GM12873 (cell line): ENCODE results near the gene RNF114.

Experiments
- CTCF ChIP-seq: IDR thresholded peaks from 2 replicates; pipeline ENCODE4 v1.5.1; 2012; ENCODE audit warnings: low read depth, mild to moderate bottlenecking, moderate library complexity, low read length, control low read depth; ENCODE audit not compliant: insufficient read depth; ENCODE audit errors: missing control alignments

The RNF114 gene

GRCh38 chr20:49985157-49985556 is 49.0 kb downstream of the RNF114 start:
- TF ChIP-seq CTCF, result no peak

DNA sequence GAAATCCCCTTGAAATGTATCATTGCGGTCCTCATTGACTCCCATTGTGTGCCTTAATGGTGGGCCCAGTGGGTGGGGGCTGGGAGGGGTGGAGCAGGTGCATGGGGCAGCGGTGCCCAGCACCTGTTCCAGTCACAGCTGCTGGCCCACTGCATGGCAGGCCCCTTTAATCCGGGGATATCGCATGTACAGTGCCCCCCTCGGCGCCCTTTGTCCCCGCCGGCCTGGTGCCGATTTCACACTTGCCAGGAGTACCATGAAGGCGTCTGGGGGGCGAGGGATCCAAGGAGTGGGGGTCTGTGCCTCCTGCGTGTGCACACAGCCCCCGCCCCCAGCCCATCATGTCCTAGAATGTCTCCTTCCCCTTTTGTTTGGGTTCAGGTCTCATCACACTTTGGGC is 49.4 kb downstream of the RNF114 start:
- no peak for TF ChIP-seq CTCF

- no peak for TF ChIP-seq CTCF
Observed at GRCh38 chr20:49986049-49986448, 49.9 kb downstream of the RNF114 start.

- no peak for TF ChIP-seq CTCF
Observed at GRCh38 chr20:49987015-49987867, 51.0 kb downstream of the RNF114 start.

- TF ChIP-seq CTCF, result no peak
Observed at GRCh38 chr20:49987868-49988690, 51.9 kb downstream of the RNF114 start.

GRCh38 chr20:49989234-49990065 is 53.3 kb downstream of the RNF114 start:
- no peak for TF ChIP-seq CTCF
